ENCODE data around the gene RHBDF1. TPM values are rescaled to one million over a fixed set of nuclear protein-coding genes. Genes with fewer than 3 reads are reported as not detected.

The RHBDF1 gene
- total RNA-seq, 2 experiments from 2014 or later, result 0.36 TPM; not detected in 1

DNA sequence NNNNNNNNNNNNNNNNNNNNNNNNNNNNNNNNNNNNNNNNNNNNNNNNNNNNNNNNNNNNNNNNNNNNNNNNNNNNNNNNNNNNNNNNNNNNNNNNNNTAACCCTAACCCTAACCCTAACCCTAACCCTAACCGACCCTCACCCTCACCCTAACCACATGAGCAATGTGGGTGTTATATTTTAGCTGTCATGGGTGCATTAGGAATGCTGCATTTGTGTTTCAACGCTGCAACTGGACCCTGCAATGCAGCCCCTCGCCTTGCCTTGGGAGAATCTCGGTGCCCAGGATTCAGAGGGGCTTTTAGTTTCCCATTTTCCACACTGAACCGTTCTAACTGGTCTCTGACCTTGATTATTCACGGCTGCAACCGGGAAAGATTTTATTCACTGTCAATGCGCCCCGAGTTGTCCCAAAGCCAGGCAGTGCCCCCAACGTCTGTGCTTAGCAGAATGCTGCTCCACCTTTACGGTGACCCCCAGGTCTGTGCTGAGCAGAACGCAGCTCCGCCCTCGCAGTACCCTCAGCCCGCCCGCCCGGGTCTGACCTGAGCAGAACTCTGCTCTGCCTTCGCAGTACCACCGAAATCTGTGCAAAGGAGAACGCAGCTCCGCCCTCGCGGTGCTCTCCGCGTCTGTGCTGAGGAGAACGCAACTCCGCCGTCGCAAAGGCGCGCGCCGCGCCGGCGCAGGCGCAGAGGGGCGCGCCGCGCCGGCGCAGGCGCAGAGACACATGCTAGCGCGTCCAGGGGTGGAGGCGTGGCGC, 62.3 kb downstream of the RHBDF1 start:
- Mint-ChIP-seq H3K4me3 (peak overlapping the region; percentile 62), H3K9me3 (peaks cover 5% of the 10 kb centered on the region), H3K36me3 (ENCODE audit: low read depth) (no peaks in the 10 kb centered on the region), H3K4me1 (ENCODE audit: low read depth) (no peaks in the 10 kb centered on the region), H3K27ac (no peak overlapping the region), H3K27me3 (ENCODE audit: low read depth) (no peaks in the 10 kb centered on the region)
- CTCF ChIA-PET, result no interaction called here
- DNase-seq, result peak; percentile 18
- intact Hi-C loops (cut with micrococcal nuclease), result no loop called here

Small RNAs within 50 kb of the gene (microRNA-seq; reads per million reads assigned to microRNA genes)
- gene MIR6859-4 (ENCODE audit: borderline microRNAs expressed, borderline replicate concordance), result not detected

Other genes starting within 250 kb of the RHBDF1 start
- 10 to 100 TPM; 38.2 to 40.9 TPM for gene POLR3K, start 19.0 kb downstream of the RHBDF1 start, total RNA-seq
- 10 to 100 TPM; 38.0 to 38.6 TPM for gene SNRNP25, start 18.8 kb downstream of the RHBDF1 start, total RNA-seq
- 10 to 100 TPM; 38.6 to 38.8 TPM for gene MPG, start 5.6 kb upstream of the RHBDF1 start, total RNA-seq
- gene NPRL3, start 66.0 kb upstream of the RHBDF1 start, total RNA-seq, result 10 to 100 TPM; 38.1 to 42.0 TPM
- gene HBZ, start 80.0 kb upstream of the RHBDF1 start, total RNA-seq, result not detected
- not detected for gene HBM, start 93.3 kb upstream of the RHBDF1 start, total RNA-seq
- gene HBA2, start 100.2 kb upstream of the RHBDF1 start, total RNA-seq, result under 1 TPM in 1 of 2 experiments, not detected in 1; 0.62 TPM
- not detected for gene HBA1, start 104.0 kb upstream of the RHBDF1 start, total RNA-seq
- 1 to 10 TPM in 1 of 2 experiments, under 1 TPM in 1; 0.79 to 1.1 TPM for gene HBQ1, start 107.8 kb upstream of the RHBDF1 start, total RNA-seq
- 10 to 100 TPM; 58.4 to 59.1 TPM for gene LUC7L, start 156.8 kb upstream of the RHBDF1 start, total RNA-seq
- 10 to 100 TPM; 25.9 to 27.4 TPM for gene FAM234A, start 162.2 kb upstream of the RHBDF1 start, total RNA-seq
- gene RGS11, start 203.3 kb upstream of the RHBDF1 start, total RNA-seq, result under 1 TPM in 1 of 2 experiments, not detected in 1; 0.10 TPM
- gene ARHGDIG, start 208.0 kb upstream of the RHBDF1 start, total RNA-seq, result not detected
- not detected for gene PDIA2, start 210.5 kb upstream of the RHBDF1 start, total RNA-seq